WTC11 (cell line): ENCODE results near the gene OR6C6.

Source experiments
- CBFB ChIP-seq: sonication (generic); formaldehyde crosslinking; IDR thresholded peaks from 2 replicates; pipeline ENCODE4 v1.8.1; 2022; ENCODE audit warnings: mild to moderate bottlenecking, low read depth, missing genetic modification reagents
- CREB1 ChIP-seq: sonication (generic); formaldehyde crosslinking; IDR thresholded peaks from 2 replicates; pipeline ENCODE4 v1.8.0; 2023; ENCODE audit warnings: mild to moderate bottlenecking, missing genetic modification reagents
- FOXK1 ChIP-seq: sonication (generic); formaldehyde crosslinking; IDR thresholded peaks from 2 replicates; pipeline ENCODE4 v1.8.0; 2022; ENCODE audit warnings: mild to moderate bottlenecking, moderate library complexity, missing genetic modification reagents
- GABPB1 ChIP-seq: sonication (generic); formaldehyde crosslinking; IDR thresholded peaks from 2 replicates; pipeline ENCODE4 v1.8.1; 2023; ENCODE audit warnings: mild to moderate bottlenecking, missing genetic modification reagents
- JUN ChIP-seq: sonication (generic); formaldehyde crosslinking; IDR thresholded peaks from 2 replicates; pipeline ENCODE4 v1.8.0; 2023; ENCODE audit warnings: mild to moderate bottlenecking, missing genetic modification reagents
- MYBL2 ChIP-seq: sonication (generic); formaldehyde crosslinking; IDR thresholded peaks from 2 replicates; pipeline ENCODE4 v1.8.1; 2023; ENCODE audit warnings: mild to moderate bottlenecking, moderate library complexity, missing genetic modification reagents
- SMAD4 ChIP-seq: sonication (generic); formaldehyde crosslinking; IDR thresholded peaks from 2 replicates; pipeline ENCODE4 v1.8.0; 2022; ENCODE audit warnings: mild to moderate bottlenecking, missing genetic modification reagents
- TEAD4 ChIP-seq: sonication (generic); formaldehyde crosslinking; IDR thresholded peaks from 2 replicates; pipeline ENCODE4 v1.8.0; 2022; ENCODE audit warnings: mild to moderate bottlenecking, missing genetic modification reagents
- ZNF121 ChIP-seq: sonication (generic); formaldehyde crosslinking; IDR thresholded peaks from 2 replicates; pipeline ENCODE4 v1.8.0; 2023; ENCODE audit warnings: missing genetic modification reagents
- ZNF263 ChIP-seq: sonication (generic); formaldehyde crosslinking; IDR thresholded peaks from 2 replicates; pipeline ENCODE4 v1.8.1; 2022; ENCODE audit warnings: low read depth, mild to moderate bottlenecking, moderate library complexity, missing genetic modification reagents
- TF ChIP-seq, protein P1 (sequence below): fragments of 200-600 bp; IDR thresholded peaks from 2 replicates; pipeline ENCODE4 v1.8.0; 2022; ENCODE audit warnings: antibody characterized with exemption
- TF ChIP-seq, protein P2 (sequence below): sonication (generic); formaldehyde crosslinking; conservative IDR thresholded peaks from 2 replicates; pipeline ENCODE4 v1.8.1; 2023; ENCODE audit warnings: mild to moderate bottlenecking, low read depth, missing genetic modification reagents, moderate library complexity
- TF ChIP-seq, protein P3 (sequence below): sonication (generic); formaldehyde crosslinking; IDR thresholded peaks from 2 replicates; pipeline ENCODE4 v1.8.0; 2023; ENCODE audit warnings: missing genetic modification reagents, mild to moderate bottlenecking, borderline replicate concordance

DNA sequence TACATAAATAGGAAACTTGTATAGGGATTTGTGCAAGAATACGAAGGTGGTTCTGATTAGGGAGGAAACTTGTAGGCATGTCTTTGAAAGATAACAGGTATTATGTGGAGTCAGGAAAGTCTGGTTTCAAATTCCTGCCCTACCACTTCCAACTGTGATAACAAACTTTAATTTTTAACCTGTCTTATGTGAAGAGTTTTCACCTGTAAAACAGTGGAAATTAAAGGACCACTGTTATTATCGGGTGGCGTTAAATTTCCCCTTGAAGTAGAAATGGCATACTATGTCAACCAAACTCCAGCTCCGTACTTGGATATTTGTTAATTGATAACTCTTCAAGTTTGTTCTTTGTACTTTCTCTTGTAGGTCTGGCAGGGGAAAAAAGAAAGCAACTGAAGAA lies 23.8 kb upstream of the OR6C6 start:
- TF ChIP-seq, protein P1, sequence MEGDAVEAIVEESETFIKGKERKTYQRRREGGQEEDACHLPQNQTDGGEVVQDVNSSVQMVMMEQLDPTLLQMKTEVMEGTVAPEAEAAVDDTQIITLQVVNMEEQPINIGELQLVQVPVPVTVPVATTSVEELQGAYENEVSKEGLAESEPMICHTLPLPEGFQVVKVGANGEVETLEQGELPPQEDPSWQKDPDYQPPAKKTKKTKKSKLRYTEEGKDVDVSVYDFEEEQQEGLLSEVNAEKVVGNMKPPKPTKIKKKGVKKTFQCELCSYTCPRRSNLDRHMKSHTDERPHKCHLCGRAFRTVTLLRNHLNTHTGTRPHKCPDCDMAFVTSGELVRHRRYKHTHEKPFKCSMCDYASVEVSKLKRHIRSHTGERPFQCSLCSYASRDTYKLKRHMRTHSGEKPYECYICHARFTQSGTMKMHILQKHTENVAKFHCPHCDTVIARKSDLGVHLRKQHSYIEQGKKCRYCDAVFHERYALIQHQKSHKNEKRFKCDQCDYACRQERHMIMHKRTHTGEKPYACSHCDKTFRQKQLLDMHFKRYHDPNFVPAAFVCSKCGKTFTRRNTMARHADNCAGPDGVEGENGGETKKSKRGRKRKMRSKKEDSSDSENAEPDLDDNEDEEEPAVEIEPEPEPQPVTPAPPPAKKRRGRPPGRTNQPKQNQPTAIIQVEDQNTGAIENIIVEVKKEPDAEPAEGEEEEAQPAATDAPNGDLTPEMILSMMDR, result no peak
- TF ChIP-seq CREB1 (CRISPR knock-in tag), result no peak
- no peak for TF ChIP-seq CBFB (CRISPR knock-in tag)
- no peak for TF ChIP-seq TEAD4
- no peak for TF ChIP-seq FOXK1
- TF ChIP-seq SMAD4 (CRISPR knock-in tag), result no peak
- TF ChIP-seq, protein P2, sequence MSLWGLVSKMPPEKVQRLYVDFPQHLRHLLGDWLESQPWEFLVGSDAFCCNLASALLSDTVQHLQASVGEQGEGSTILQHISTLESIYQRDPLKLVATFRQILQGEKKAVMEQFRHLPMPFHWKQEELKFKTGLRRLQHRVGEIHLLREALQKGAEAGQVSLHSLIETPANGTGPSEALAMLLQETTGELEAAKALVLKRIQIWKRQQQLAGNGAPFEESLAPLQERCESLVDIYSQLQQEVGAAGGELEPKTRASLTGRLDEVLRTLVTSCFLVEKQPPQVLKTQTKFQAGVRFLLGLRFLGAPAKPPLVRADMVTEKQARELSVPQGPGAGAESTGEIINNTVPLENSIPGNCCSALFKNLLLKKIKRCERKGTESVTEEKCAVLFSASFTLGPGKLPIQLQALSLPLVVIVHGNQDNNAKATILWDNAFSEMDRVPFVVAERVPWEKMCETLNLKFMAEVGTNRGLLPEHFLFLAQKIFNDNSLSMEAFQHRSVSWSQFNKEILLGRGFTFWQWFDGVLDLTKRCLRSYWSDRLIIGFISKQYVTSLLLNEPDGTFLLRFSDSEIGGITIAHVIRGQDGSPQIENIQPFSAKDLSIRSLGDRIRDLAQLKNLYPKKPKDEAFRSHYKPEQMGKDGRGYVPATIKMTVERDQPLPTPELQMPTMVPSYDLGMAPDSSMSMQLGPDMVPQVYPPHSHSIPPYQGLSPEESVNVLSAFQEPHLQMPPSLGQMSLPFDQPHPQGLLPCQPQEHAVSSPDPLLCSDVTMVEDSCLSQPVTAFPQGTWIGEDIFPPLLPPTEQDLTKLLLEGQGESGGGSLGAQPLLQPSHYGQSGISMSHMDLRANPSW (CRISPR knock-in tag), result no peak
- TF ChIP-seq, protein P3, sequence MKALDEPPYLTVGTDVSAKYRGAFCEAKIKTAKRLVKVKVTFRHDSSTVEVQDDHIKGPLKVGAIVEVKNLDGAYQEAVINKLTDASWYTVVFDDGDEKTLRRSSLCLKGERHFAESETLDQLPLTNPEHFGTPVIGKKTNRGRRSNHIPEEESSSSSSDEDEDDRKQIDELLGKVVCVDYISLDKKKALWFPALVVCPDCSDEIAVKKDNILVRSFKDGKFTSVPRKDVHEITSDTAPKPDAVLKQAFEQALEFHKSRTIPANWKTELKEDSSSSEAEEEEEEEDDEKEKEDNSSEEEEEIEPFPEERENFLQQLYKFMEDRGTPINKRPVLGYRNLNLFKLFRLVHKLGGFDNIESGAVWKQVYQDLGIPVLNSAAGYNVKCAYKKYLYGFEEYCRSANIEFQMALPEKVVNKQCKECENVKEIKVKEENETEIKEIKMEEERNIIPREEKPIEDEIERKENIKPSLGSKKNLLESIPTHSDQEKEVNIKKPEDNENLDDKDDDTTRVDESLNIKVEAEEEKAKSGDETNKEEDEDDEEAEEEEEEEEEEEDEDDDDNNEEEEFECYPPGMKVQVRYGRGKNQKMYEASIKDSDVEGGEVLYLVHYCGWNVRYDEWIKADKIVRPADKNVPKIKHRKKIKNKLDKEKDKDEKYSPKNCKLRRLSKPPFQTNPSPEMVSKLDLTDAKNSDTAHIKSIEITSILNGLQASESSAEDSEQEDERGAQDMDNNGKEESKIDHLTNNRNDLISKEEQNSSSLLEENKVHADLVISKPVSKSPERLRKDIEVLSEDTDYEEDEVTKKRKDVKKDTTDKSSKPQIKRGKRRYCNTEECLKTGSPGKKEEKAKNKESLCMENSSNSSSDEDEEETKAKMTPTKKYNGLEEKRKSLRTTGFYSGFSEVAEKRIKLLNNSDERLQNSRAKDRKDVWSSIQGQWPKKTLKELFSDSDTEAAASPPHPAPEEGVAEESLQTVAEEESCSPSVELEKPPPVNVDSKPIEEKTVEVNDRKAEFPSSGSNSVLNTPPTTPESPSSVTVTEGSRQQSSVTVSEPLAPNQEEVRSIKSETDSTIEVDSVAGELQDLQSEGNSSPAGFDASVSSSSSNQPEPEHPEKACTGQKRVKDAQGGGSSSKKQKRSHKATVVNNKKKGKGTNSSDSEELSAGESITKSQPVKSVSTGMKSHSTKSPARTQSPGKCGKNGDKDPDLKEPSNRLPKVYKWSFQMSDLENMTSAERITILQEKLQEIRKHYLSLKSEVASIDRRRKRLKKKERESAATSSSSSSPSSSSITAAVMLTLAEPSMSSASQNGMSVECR, result no peak
- TF ChIP-seq ZNF121 (CRISPR knock-in tag), result no peak
- no peak for TF ChIP-seq GABPB1 (CRISPR knock-in tag)
- TF ChIP-seq MYBL2, result no peak
- TF ChIP-seq ZNF263 (CRISPR knock-in tag), result no peak
- TF ChIP-seq JUN (CRISPR knock-in tag), result no peak
